ENCODE data around the gene NPR2.

Gene NPR2

DNA sequence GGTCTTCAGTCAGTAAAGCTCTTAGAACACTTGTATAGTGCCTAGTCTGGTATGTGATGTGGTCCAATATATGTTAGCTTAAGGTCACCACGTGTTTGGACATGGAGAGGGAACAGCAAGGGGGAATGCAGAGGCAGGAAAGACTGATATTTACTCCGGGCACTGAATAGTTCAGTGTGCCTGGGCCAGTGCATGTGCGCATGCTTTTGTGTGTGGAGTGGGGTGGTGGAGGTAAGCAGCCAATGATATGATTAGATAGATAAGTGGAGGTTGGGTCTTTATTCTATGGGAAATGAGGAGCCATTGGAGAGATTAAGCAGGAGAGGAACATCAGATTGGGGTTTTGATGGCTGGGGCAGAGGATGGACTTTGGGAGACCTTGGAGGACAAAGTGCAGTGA is 64.8 kb downstream of the NPR2 start:
- DNase-seq, result no peak
- no peaks in the 10 kb centered on the region; the same call in 1 of the 2 replicates for H3K27me3 ChIP-seq
- H3K9me3 ChIP-seq, result no peaks in the 10 kb centered on the region
- TF ChIP-seq, protein P1, sequence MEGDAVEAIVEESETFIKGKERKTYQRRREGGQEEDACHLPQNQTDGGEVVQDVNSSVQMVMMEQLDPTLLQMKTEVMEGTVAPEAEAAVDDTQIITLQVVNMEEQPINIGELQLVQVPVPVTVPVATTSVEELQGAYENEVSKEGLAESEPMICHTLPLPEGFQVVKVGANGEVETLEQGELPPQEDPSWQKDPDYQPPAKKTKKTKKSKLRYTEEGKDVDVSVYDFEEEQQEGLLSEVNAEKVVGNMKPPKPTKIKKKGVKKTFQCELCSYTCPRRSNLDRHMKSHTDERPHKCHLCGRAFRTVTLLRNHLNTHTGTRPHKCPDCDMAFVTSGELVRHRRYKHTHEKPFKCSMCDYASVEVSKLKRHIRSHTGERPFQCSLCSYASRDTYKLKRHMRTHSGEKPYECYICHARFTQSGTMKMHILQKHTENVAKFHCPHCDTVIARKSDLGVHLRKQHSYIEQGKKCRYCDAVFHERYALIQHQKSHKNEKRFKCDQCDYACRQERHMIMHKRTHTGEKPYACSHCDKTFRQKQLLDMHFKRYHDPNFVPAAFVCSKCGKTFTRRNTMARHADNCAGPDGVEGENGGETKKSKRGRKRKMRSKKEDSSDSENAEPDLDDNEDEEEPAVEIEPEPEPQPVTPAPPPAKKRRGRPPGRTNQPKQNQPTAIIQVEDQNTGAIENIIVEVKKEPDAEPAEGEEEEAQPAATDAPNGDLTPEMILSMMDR (IDR thresholded peaks at IDR 0.05; ENCODE audit: low read depth, low read length), result no peak
- no peaks in the 10 kb centered on the region for H3K36me3 ChIP-seq
- no peak overlapping the region for H3K4me3 ChIP-seq (ENCODE audit: low read depth, low read length)
- no peaks in the 10 kb centered on the region for H3K4me1 ChIP-seq

DNA sequence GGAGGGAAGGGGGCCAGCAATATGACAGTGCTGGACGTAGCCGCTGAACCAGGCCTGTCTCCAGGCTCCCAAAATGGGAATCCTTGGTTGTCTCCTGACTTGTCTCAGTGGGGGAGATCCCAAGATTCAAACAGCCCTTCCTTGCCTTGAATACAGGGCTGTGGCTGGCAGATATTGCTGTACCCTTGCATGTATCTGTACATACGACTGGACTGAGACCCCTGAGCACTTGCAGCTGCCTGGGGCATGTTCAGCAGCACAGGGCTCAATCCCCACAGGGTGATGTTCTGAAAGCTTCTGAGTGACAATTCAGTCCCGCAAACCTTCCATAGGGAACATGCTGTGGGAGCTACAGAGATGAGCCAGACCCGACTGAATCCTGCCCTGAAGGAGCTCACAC is 65.5 kb downstream of the NPR2 start:
- Histone ChIP-seq H3K4me1 (no peaks in the 10 kb centered on the region), H3K36me3 (no peaks in the 10 kb centered on the region), H3K27me3 (no peaks in the 10 kb centered on the region; the same call in 1 of the 2 replicates), H3K4me3 (ENCODE audit: low read depth, low read length) (no peak overlapping the region), H3K9me3 (no peaks in the 10 kb centered on the region)
- DNase-seq, result no peak
- TF ChIP-seq, protein P1 (IDR thresholded peaks at IDR 0.05; ENCODE audit: low read depth, low read length), result no peak

DNA sequence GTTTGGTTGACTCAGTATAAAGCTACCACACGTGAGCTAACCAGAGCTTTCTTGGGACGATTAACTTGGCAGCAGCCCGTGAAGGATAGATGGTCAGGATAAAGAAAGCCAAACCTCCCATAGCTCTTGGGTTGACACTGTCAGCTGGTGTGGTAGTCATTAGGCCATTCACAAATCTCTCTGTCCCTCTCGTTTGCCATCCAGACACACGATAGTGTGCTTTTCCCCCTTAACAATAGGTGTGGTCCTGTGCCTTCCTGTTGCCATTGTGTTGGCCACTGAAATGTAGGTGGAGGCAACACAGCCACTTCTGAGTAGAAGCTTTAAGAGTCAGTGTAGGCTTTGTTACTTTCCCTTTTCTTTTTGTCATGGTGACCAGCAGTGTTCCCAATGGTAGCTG is 67.1 kb downstream of the NPR2 start:
- H3K4me1 ChIP-seq, result no peaks in the 10 kb centered on the region
- H3K4me3 ChIP-seq (ENCODE audit: low read depth, low read length), result no peak overlapping the region
- TF ChIP-seq, protein P1 (IDR thresholded peaks at IDR 0.05; ENCODE audit: low read depth, low read length), result no peak
- H3K9me3 ChIP-seq, result no peaks in the 10 kb centered on the region
- no peaks in the 10 kb centered on the region; the same call in 1 of the 2 replicates for H3K27me3 ChIP-seq
- no peak for DNase-seq
- no peaks in the 10 kb centered on the region for H3K36me3 ChIP-seq

Measured in BE2C (cell line).